LNCaP clone FGC (cell line): ENCODE measurements around the gene MED12.

ENCODE experiments used
- DNase-seq: peaks from one replicate; pipeline ENCODE4 v3.0.0-alpha.2; 2011; ENCODE audit warnings: low read depth
- H3K4me3 ChIP-seq: 2 replicates; pipeline ENCODE4 v1.5.1; 2011; ENCODE audit warnings: mild to moderate bottlenecking, low read depth, low read length, control low read depth
- CTCF ChIP-seq: IDR thresholded peaks from 2 replicates; pipeline ENCODE4 v1.5.1; 2012; ENCODE audit warnings: mild to moderate bottlenecking; ENCODE audit not compliant: control insufficient read depth, insufficient read depth; ENCODE audit errors: extremely low read depth

MED12 gene

DNA sequence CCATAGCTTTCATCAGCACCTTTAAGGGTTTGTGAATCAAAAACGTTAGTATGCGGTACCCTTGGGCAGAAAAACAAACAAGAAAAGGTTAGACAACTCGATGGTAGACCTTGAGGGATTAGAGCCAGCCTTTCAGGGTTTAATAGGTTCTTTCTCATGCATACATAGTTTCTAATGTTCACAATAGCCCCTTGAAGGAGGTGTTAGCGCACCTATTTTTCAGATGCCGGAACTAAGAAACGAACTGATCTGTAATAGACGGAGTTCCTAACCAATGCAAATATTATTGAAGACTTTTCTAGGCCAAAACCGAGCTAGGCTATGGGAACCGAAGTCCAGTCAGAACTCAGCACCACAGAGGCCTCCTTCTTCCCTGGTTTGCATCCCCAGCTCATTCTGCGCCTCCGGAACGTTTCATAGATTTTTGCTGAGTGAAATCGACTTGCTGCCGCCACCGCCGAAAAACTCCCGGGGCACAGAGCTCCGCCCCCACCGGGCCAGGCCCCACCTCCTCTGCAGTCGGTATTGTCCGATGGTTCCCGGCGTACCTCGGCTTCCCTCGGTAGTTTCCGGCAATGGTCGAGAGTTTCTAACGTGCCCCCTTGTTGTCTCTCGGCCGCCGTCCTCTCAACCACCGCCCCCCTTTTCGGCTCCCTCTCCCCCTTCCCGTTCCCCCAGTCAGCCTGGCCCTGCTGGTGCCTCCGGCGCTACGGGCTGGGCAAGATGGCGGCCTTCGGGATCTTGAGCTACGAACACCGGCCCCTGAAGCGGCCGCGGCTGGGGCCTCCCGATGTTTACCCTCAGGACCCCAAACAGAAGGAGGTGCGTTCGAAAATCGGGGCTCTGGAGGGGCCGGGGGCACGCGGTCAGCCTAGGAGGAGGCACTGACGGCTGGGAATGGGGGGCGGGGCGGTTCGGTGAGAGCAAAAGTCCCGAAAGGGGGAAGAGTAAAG is at the start of gene MED12:
MED12 (plus strand) TSS at position 565 of the 953 bp plus-strand sequence; CDS start at position 724, 159 bp downstream.
- no peak for DNase-seq
- peak within 1 kb of the TSS; percentile 64 for H3K4me3 ChIP-seq
- TF ChIP-seq CTCF = no peak

- H3K4me3 ChIP-seq = no peak overlapping the region
- DNase-seq = no peak
- no peak for TF ChIP-seq CTCF
Measured at GRCh38 chrX:71070531-71070930, 47.9 kb upstream of the MED12 start.

DNA sequence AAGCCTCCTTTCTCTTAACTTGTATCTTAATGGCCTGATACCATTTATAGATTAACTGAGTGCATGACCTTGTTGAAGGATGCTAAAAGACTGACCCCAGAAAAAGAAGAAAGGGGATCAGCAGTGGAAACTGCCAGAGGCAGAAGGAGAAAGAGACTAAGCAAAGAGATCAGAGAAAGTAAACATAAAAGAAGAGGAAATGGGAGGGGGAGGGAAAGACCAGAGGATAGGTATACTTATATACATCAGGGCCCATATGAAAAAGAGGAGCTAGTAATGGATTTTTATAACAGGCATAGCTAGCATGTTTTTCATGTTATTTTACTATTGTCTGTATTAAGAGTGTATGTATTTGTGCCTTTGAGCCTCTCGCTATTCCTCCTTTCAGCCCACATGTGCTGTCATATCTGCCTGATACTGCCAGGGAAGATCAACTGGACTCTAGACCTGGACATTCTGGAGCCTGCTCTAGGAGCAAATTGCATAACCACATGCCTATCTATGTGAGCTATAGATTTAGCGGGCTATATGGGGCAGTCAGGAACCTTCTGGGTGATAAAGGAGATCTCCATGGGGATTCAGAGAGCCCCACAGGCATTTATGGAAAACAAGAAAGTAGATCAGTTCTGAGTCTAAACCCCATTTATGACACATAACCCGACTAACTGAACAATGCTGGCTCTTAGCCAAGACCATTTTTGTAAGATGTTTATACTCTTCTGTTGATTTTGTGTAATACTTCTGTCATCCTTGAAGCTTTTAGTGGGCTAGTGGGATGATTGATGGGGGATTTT is 36.9 kb upstream of the MED12 start:
- TF ChIP-seq CTCF = no peak
- DNase-seq = no peak
- H3K4me3 ChIP-seq = no peak overlapping the region

DNA sequence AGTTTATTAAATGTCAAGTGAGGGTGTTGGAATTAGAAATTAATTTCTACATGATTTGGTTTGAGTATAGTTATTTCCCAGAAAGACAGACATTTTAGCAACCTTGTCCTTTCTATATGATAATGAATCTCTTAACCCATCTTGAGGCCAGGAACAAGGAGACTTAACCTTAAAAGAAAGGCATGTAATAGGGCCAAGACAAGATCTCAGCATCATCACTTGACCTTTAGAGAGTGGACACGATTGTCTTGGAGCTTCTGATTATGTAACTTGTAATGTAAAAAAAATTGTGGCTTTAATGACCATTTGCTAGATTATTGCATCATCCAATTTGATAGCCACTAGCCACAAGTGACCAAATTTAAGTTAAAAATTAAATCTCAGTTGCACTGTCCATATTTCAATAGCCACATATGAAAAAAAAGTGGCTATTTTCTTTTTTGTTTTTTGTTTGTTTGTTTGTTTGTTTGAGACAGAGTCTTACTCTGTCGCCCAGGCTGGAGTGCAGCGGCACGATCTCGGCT is 36.2 kb upstream of the MED12 start:
- no peak for TF ChIP-seq CTCF
- no peak for DNase-seq
- H3K4me3 ChIP-seq = no peak overlapping the region

DNA sequence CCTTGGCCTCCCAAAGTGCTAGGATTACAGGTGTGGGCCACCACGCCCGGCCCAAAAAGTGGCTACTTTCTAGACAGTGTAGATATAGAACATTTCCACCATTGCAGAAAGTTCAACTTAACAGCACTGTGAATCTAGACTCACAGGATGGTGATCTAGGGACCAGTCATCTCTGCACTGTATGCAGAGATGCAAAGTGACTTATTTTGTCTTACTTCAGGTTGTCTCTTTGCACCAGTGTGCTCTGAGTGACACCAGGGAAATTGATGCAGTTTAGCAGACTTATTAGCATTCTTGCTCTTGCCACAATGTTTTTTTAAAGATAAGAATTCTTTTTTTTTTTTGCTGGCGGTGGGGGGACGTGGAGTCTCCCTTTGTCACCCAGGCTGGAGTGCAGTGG is 35.6 kb upstream of the MED12 start:
- H3K4me3 ChIP-seq = no peak overlapping the region
- no peak for DNase-seq
- no peak for TF ChIP-seq CTCF

GRCh38 chrX:71085900-71086299 is 32.5 kb upstream of the MED12 start:
- no peak overlapping the region for H3K4me3 ChIP-seq
- DNase-seq = no peak
- no peak for TF ChIP-seq CTCF
